NT2/D1 (cell line): ENCODE data around the gene PAPPA.

Source experiments
- YY1 ChIP-seq: IDR thresholded peaks from 2 replicates; pipeline ENCODE4 v1.6.1; 2011; ENCODE audit not compliant: insufficient read length, insufficient read depth
- ZNF274 ChIP-seq: IDR thresholded peaks from 2 replicates; pipeline ENCODE4 v1.6.1; 2011; ENCODE audit warnings: mild to moderate bottlenecking, low read depth, low read length

DNA sequence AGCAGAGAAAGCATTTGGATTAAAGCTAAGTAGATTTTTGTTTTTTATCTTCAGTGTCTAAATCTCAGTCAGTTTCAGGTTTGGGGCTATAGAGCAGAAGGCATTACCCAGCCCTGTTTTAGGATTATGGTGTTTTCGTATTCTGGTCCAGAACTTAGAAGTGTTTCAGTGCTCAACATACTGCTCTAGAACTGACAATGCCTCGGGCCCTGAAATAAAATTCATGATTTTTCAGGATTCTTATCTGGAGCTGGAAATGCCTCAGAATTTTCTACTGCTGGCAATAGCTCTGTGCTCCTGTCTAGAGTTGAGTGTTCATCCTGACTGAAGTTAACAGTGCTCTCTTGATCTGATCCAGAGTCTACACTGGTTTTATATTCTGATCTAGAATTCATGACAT is 163.9 kb downstream of the PAPPA start:
- TF ChIP-seq YY1 (no peak), ZNF274 (no peak)
